GM19397 (cell line): ENCODE measurements around the gene BMP10.
"Not testable (repeated sequence)": the region's sequence is repeated elsewhere in the genome, so short reads cannot be mapped to it uniquely, and the experiment has no call there.

Source experiments
- ATAC-seq: cut with Tn5 transposase; IDR thresholded peaks from one replicate; pipeline ENCODE4 v1.9.1; 2021; ENCODE audit warnings: mild to moderate bottlenecking, moderate library complexity; ENCODE audit not compliant: unreplicated experiment

Gene BMP10

GRCh38 chr2:68895981-68896380 is 24.8 kb upstream of the BMP10 start:
- not testable (repeated sequence) for ATAC-seq

- no peak for ATAC-seq
Observed at GRCh38 chr2:68889500-68889899, 18.3 kb upstream of the BMP10 start.

- no peak for ATAC-seq
Observed at GRCh38 chr2:68889021-68889420, 17.8 kb upstream of the BMP10 start.

GRCh38 chr2:68888038-68888704 is 17.0 kb upstream of the BMP10 start:
- no peak for ATAC-seq

GRCh38 chr2:68885811-68886075 is 14.5 kb upstream of the BMP10 start:
- ATAC-seq = no peak

GRCh38 chr2:68885074-68885810 is 14.0 kb upstream of the BMP10 start:
- ATAC-seq = no peak

- no peak for ATAC-seq
Observed at GRCh38 chr2:68880213-68880612, 9.0 kb upstream of the BMP10 start.

- ATAC-seq = no peak
Observed at GRCh38 chr2:68879296-68879695, 8.1 kb upstream of the BMP10 start.

GRCh38 chr2:68878753-68879152 is 7.6 kb upstream of the BMP10 start:
- no peak for ATAC-seq

GRCh38 chr2:68878071-68878711 is 7.0 kb upstream of the BMP10 start:
- no peak for ATAC-seq

- ATAC-seq = no peak
Observed at GRCh38 chr2:68877079-68877772, 6.0 kb upstream of the BMP10 start.

- no peak for ATAC-seq
Observed at GRCh38 chr2:68870215-68870614, 982 bp downstream of the BMP10 start.

GRCh38 chr2:68865108-68865507 is 6.1 kb downstream of the BMP10 start:
- ATAC-seq = no peak

- no peak for ATAC-seq
Observed at GRCh38 chr2:68863996-68864395, 7.2 kb downstream of the BMP10 start.

- no peak for ATAC-seq
Observed at GRCh38 chr2:68862889-68863288, 8.3 kb downstream of the BMP10 start.

- no peak for ATAC-seq
Observed at GRCh38 chr2:68861330-68861729, 9.9 kb downstream of the BMP10 start.

GRCh38 chr2:68860111-68860510 is 11.1 kb downstream of the BMP10 start:
- ATAC-seq = no peak

- ATAC-seq = no peak
Observed at GRCh38 chr2:68857855-68858456, 13.2 kb downstream of the BMP10 start.

- no peak for ATAC-seq
Observed at GRCh38 chr2:68857202-68857845, 13.9 kb downstream of the BMP10 start.

GRCh38 chr2:68855550-68855949 is 15.6 kb downstream of the BMP10 start:
- ATAC-seq = no peak

- no peak for ATAC-seq
Observed at GRCh38 chr2:68854476-68854875, 16.7 kb downstream of the BMP10 start.
